ENCODE data around the gene DUOX1.
"Not testable (repeated sequence)": the region's sequence is repeated elsewhere in the genome, so short reads cannot be mapped to it uniquely, and the experiment has no call there.

Gene DUOX1

GRCh38 chr15:45129651-45130129, at the start of gene DUOX1, which contains the start of gene DUOXA1:
TSS of gene DUOX1 (plus strand) at chr15:45129994. CDS start at chr15:45131967, 1,973 bp downstream.
TSS of gene DUOXA1 (minus strand) at chr15:45129879. CDS start at chr15:45123014, 6,865 bp downstream.
- Histone ChIP-seq H3K27ac (no peak within 1 kb of the TSS), H3K27me3 (ENCODE audit: control insufficient read depth, insufficient read depth, low read length) (no peaks in the 10 kb centered on the region), H2AFZ (peak within 1 kb of the TSS; percentile 62), H3K79me2 (no peaks in the 10 kb centered on the region), H3K4me2 (ENCODE audit: low read length) (peak within 1 kb of the TSS; percentile 59), H3K9ac (no peak within 1 kb of the TSS), H3K36me3 (ENCODE audit: control insufficient read depth, insufficient read depth, low read length) (no peaks in the 10 kb centered on the region), H3K4me1 (no peaks in the 10 kb centered on the region), H3K9me3 (ENCODE audit: control insufficient read depth, low read length) (no peaks in the 10 kb centered on the region), H3K4me3 (ENCODE audit: low read depth, low read length) (peak within 1 kb of the TSS; percentile 6)
- TF ChIP-seq CTCF (IDR thresholded peaks at IDR 0.05), result no peak

GRCh38 chr15:45080593-45080992, 49.2 kb upstream of the DUOX1 start:
- H3K9me3 ChIP-seq (ENCODE audit: control insufficient read depth, low read length); H2AFZ ChIP-seq; H3K4me3 ChIP-seq (ENCODE audit: low read depth, low read length); H3K9ac ChIP-seq; H3K4me2 ChIP-seq (ENCODE audit: low read length); H3K27ac ChIP-seq; H3K79me2 ChIP-seq; H3K4me1 ChIP-seq; H3K36me3 ChIP-seq (ENCODE audit: control insufficient read depth, insufficient read depth, low read length); H3K27me3 ChIP-seq (ENCODE audit: control insufficient read depth, insufficient read depth, low read length): not testable (repeated sequence)

GRCh38 chr15:45082412-45082811, 47.4 kb upstream of the DUOX1 start:
- H3K27ac ChIP-seq; H3K27me3 ChIP-seq (ENCODE audit: control insufficient read depth, insufficient read depth, low read length); H3K9me3 ChIP-seq (ENCODE audit: control insufficient read depth, low read length); H3K9ac ChIP-seq; H3K4me3 ChIP-seq (ENCODE audit: low read depth, low read length); H3K36me3 ChIP-seq (ENCODE audit: control insufficient read depth, insufficient read depth, low read length); H2AFZ ChIP-seq; H3K4me2 ChIP-seq (ENCODE audit: low read length); H3K79me2 ChIP-seq; H3K4me1 ChIP-seq: not testable (repeated sequence)

- Histone ChIP-seq H3K4me2 (ENCODE audit: low read length) (no peak overlapping the region), H3K36me3 (ENCODE audit: control insufficient read depth, insufficient read depth, low read length) (no peaks in the 10 kb centered on the region), H3K4me1 (no peaks in the 10 kb centered on the region), H3K27ac (no peak overlapping the region), H3K79me2 (no peaks in the 10 kb centered on the region), H3K9me3 (ENCODE audit: control insufficient read depth, low read length) (no peaks in the 10 kb centered on the region), H2AFZ (no peak overlapping the region), H3K27me3 (ENCODE audit: control insufficient read depth, insufficient read depth, low read length) (no peaks in the 10 kb centered on the region), H3K4me3 (ENCODE audit: low read depth, low read length) (no peak overlapping the region), H3K9ac (no peak overlapping the region)
- no peak for TF ChIP-seq CTCF (IDR thresholded peaks at IDR 0.05)
Measured at GRCh38 chr15:45083223-45083622, 46.6 kb upstream of the DUOX1 start.

GRCh38 chr15:45084163-45084562, 45.6 kb upstream of the DUOX1 start:
- Histone ChIP-seq H3K27ac (no peak overlapping the region), H3K4me2 (ENCODE audit: low read length) (no peak overlapping the region), H3K79me2 (no peaks in the 10 kb centered on the region), H3K4me3 (ENCODE audit: low read depth, low read length) (no peak overlapping the region), H3K9me3 (ENCODE audit: control insufficient read depth, low read length) (no peaks in the 10 kb centered on the region), H3K27me3 (ENCODE audit: control insufficient read depth, insufficient read depth, low read length) (no peaks in the 10 kb centered on the region), H2AFZ (no peak overlapping the region), H3K9ac (no peak overlapping the region), H3K36me3 (ENCODE audit: control insufficient read depth, insufficient read depth, low read length) (no peaks in the 10 kb centered on the region), H3K4me1 (no peaks in the 10 kb centered on the region)
- no peak for TF ChIP-seq CTCF (IDR thresholded peaks at IDR 0.05)

- H3K4me2 ChIP-seq (ENCODE audit: low read length), result no peak overlapping the region
- no peaks in the 10 kb centered on the region for H3K79me2 ChIP-seq
- no peaks in the 10 kb centered on the region for H3K9me3 ChIP-seq (ENCODE audit: control insufficient read depth, low read length)
- no peaks in the 10 kb centered on the region for H3K27me3 ChIP-seq (ENCODE audit: control insufficient read depth, insufficient read depth, low read length)
- no peak overlapping the region for H3K27ac ChIP-seq
- no peaks in the 10 kb centered on the region for H3K4me1 ChIP-seq
- no peaks in the 10 kb centered on the region for H3K36me3 ChIP-seq (ENCODE audit: control insufficient read depth, insufficient read depth, low read length)
- no peak for TF ChIP-seq CTCF (IDR thresholded peaks at IDR 0.05)
- no peak overlapping the region for H3K9ac ChIP-seq
- H2AFZ ChIP-seq, result no peak overlapping the region
- no peak overlapping the region for H3K4me3 ChIP-seq (ENCODE audit: low read depth, low read length)
Measured at GRCh38 chr15:45087513-45087912, 42.3 kb upstream of the DUOX1 start.

Measured in parathyroid adenoma (tissue), 2 donors.